HUES6 (cell line): Measurements from ENCODE around the gene CDKN2B-AS1.

ENCODE experiments used
- H3K27ac ChIP-seq: 2 replicates; pipeline ENCODE4 v1.7.0; 2013; ENCODE audit warnings: low read depth, mild to moderate bottlenecking, low read length, inconsistent platforms
- H3K27me3 ChIP-seq: 2 replicates; pipeline ENCODE4 v1.6.1; 2013; ENCODE audit warnings: low read length; ENCODE audit not compliant: control insufficient read depth, insufficient read depth
- H3K36me3 ChIP-seq: 2 replicates; pipeline ENCODE4 v1.6.1; 2013; ENCODE audit warnings: low read length; ENCODE audit not compliant: control insufficient read depth, insufficient read depth
- H3K4me1 ChIP-seq: 2 replicates; pipeline ENCODE4 v1.6.1; 2013; ENCODE audit warnings: low read length; ENCODE audit not compliant: control insufficient read depth, insufficient read depth
- H3K4me3 ChIP-seq: 2 replicates; pipeline ENCODE4 v1.5.1; 2013; ENCODE audit warnings: low read depth, low read length
- H3K9ac ChIP-seq: one replicate; pipeline ENCODE4 v1.6.1; 2013; ENCODE audit warnings: mild to moderate bottlenecking, low read length
- H3K9me3 ChIP-seq: 2 replicates; pipeline ENCODE4 v1.6.1; 2013; ENCODE audit warnings: low read depth, low read length; ENCODE audit not compliant: control insufficient read depth, insufficient read depth

Gene CDKN2B-AS1

GRCh38 chr9:22112870-22113821 lies 118.6 kb downstream of the CDKN2B-AS1 start:
- Histone ChIP-seq H3K4me1 (peaks cover 15% of the 10 kb centered on the region), H3K9ac (no peak overlapping the region), H3K9me3 (no peaks in the 10 kb centered on the region), H3K27ac (no peak overlapping the region), H3K27me3 (no peaks in the 10 kb centered on the region), H3K36me3 (no peaks in the 10 kb centered on the region), H3K4me3 (no peak overlapping the region)

- Histone ChIP-seq H3K4me1 (peaks cover 20% of the 10 kb centered on the region), H3K36me3 (no peaks in the 10 kb centered on the region), H3K9me3 (no peaks in the 10 kb centered on the region), H3K9ac (no peak overlapping the region), H3K27me3 (no peaks in the 10 kb centered on the region), H3K4me3 (no peak overlapping the region), H3K27ac (no peak overlapping the region)
These were observed 120.4 kb downstream of the CDKN2B-AS1 start for GRCh38 chr9:22114956-22115355.

GRCh38 chr9:22116758-22117157 lies 122.2 kb downstream of the CDKN2B-AS1 start:
- no peak overlapping the region for H3K27ac ChIP-seq
- no peaks in the 10 kb centered on the region for H3K9me3 ChIP-seq
- H3K9ac ChIP-seq: no peak overlapping the region
- H3K36me3 ChIP-seq: no peaks in the 10 kb centered on the region
- H3K27me3 ChIP-seq: no peaks in the 10 kb centered on the region
- H3K4me1 ChIP-seq: peaks cover 20% of the 10 kb centered on the region
- no peak overlapping the region for H3K4me3 ChIP-seq

GRCh38 chr9:22117511-22118384 lies 123.2 kb downstream of the CDKN2B-AS1 start:
- Histone ChIP-seq H3K9ac (peak overlapping the region; percentile 16), H3K4me1 (peaks cover 20% of the 10 kb centered on the region), H3K27ac (peak overlapping the region; percentile 24; the same call in 1 of the 2 replicates), H3K4me3 (peak overlapping the region; percentile 12; the same call in 1 of the 2 replicates), H3K9me3 (no peaks in the 10 kb centered on the region; the same call in 1 of the 2 replicates), H3K27me3 (no peaks in the 10 kb centered on the region), H3K36me3 (no peaks in the 10 kb centered on the region)

- H3K9ac ChIP-seq: no peak overlapping the region
- peaks cover 20% of the 10 kb centered on the region for H3K4me1 ChIP-seq
- peaks cover 6% of the 10 kb centered on the region for H3K9me3 ChIP-seq
- H3K4me3 ChIP-seq: no peak overlapping the region
- no peaks in the 10 kb centered on the region for H3K36me3 ChIP-seq
- no peaks in the 10 kb centered on the region for H3K27me3 ChIP-seq
- H3K27ac ChIP-seq: no peak overlapping the region
These were observed 124.4 kb downstream of the CDKN2B-AS1 start for GRCh38 chr9:22118810-22119521.

- H3K36me3 ChIP-seq: no peaks in the 10 kb centered on the region
- no peak overlapping the region for H3K9ac ChIP-seq
- peaks cover 6% of the 10 kb centered on the region for H3K9me3 ChIP-seq
- H3K27ac ChIP-seq: no peak overlapping the region
- H3K4me3 ChIP-seq: no peak overlapping the region
- peaks cover 20% of the 10 kb centered on the region for H3K4me1 ChIP-seq
- no peaks in the 10 kb centered on the region for H3K27me3 ChIP-seq
These were observed 125.0 kb downstream of the CDKN2B-AS1 start for GRCh38 chr9:22119522-22120158.

- no peaks in the 10 kb centered on the region for H3K36me3 ChIP-seq
- H3K27ac ChIP-seq: no peak overlapping the region
- H3K27me3 ChIP-seq: no peaks in the 10 kb centered on the region
- H3K4me1 ChIP-seq: peaks cover 20% of the 10 kb centered on the region
- H3K9me3 ChIP-seq: peaks cover 6% of the 10 kb centered on the region
- H3K9ac ChIP-seq: no peak overlapping the region
- H3K4me3 ChIP-seq: no peak overlapping the region
These were observed 125.6 kb downstream of the CDKN2B-AS1 start for GRCh38 chr9:22120159-22120549.

- no peak overlapping the region for H3K27ac ChIP-seq
- peaks cover 6% of the 10 kb centered on the region for H3K9me3 ChIP-seq
- H3K4me1 ChIP-seq: peaks cover 20% of the 10 kb centered on the region
- no peak overlapping the region for H3K9ac ChIP-seq
- H3K4me3 ChIP-seq: no peak overlapping the region
- H3K36me3 ChIP-seq: no peaks in the 10 kb centered on the region
- no peaks in the 10 kb centered on the region for H3K27me3 ChIP-seq
These were observed 126.0 kb downstream of the CDKN2B-AS1 start for GRCh38 chr9:22120595-22120994.

- H3K9me3 ChIP-seq: peaks cover 6% of the 10 kb centered on the region
- no peak overlapping the region for H3K9ac ChIP-seq
- H3K27ac ChIP-seq: no peak overlapping the region
- H3K27me3 ChIP-seq: no peaks in the 10 kb centered on the region
- H3K4me3 ChIP-seq: no peak overlapping the region
- H3K36me3 ChIP-seq: no peaks in the 10 kb centered on the region
- H3K4me1 ChIP-seq: peaks cover 10% of the 10 kb centered on the region; the same call in 1 of the 2 replicates
These were observed 129.8 kb downstream of the CDKN2B-AS1 start for GRCh38 chr9:22124263-22125011.

GRCh38 chr9:22129133-22129532 lies 134.5 kb downstream of the CDKN2B-AS1 start:
- H3K4me3 ChIP-seq: no peak overlapping the region
- H3K27ac ChIP-seq: no peak overlapping the region; the same call in 1 of the 2 replicates
- H3K4me1 ChIP-seq: peaks cover 11% of the 10 kb centered on the region; the same call in 1 of the 2 replicates
- no peak overlapping the region for H3K9ac ChIP-seq
- no peaks in the 10 kb centered on the region for H3K9me3 ChIP-seq
- H3K36me3 ChIP-seq: no peaks in the 10 kb centered on the region
- H3K27me3 ChIP-seq: no peaks in the 10 kb centered on the region
